ENCODE measurements around the gene SIDT2.

The SIDT2 gene

DNA sequence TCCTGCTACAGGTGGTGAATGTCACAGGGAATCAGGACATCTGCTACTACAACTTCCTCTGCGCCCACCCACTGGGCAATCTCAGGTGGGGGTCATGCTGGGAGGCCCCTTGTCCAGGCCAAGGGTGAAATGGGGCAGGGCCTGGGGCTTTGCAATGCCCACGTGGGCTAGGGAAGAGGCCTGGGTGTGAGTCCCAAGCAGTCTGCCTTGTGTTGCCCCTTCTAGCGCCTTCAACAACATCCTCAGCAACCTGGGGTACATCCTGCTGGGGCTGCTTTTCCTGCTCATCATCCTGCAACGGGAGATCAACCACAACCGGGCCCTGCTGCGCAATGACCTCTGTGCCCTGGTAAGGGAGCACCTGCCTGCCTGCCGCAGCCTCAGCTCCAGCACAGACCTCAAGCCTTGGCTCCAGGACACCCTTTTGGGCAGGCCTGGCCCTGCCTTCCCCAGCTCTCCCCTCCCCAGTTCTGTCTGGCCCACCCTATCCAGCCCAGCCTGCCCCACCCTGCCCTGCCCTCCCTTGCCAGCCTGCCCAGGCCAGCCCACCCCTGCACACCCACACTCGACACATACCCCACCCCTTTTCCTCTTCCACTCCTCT, 11.5 kb downstream of the SIDT2 start:
- DNase-seq: no peak

DNA sequence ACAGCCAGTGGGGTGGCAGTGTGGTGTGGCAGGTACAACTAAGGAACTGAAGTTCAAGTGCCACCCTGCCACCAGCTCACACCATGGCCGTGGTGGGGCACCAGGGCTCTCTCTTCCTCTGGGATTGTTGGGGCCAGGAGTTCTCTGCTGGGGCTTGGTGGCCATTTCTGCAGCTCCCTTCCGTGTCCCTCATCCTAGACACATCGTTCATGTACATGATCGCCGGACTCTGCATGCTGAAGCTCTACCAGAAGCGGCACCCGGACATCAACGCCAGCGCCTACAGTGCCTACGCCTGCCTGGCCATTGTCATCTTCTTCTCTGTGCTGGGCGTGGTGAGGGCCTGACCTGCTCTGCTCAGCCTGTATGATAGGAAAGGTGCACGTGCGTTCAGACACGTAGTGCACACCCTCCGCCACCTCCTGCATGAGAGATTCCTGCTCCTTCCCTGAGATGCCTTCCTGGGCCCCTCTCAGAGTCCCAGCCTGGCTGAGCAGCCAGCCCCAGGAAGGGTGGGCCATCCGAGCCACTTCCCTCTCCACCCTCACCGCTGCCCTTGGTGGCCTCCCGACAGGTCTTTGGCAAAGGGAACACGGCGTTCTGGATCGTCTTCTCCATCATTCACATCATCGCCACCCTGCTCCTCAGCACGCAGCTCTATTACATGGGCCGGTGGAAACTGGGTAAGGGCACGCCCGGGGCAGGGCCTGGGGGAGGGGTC, 13.3 kb downstream of the SIDT2 start:
- DNase-seq: no peak

DNA sequence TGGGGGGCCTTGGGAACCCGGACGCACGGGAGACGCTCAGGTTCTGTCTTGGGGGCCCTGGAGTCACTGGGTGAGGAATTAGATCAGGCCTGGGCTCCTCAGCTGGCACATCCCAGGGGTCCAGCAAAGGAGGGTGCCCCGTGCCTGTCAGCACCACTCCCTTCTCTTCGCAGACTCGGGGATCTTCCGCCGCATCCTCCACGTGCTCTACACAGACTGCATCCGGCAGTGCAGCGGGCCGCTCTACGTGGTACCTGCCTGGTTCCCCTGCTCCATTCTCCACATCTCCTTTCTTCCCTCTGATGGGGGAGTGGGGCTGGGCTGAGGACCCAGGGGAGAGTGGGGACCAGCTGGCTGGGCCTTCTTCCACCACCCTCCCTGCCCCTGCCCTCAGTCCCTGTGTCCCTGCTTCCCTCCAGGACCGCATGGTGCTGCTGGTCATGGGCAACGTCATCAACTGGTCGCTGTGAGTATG, 13.9 kb downstream of the SIDT2 start:
- DNase-seq: no peak

DNA sequence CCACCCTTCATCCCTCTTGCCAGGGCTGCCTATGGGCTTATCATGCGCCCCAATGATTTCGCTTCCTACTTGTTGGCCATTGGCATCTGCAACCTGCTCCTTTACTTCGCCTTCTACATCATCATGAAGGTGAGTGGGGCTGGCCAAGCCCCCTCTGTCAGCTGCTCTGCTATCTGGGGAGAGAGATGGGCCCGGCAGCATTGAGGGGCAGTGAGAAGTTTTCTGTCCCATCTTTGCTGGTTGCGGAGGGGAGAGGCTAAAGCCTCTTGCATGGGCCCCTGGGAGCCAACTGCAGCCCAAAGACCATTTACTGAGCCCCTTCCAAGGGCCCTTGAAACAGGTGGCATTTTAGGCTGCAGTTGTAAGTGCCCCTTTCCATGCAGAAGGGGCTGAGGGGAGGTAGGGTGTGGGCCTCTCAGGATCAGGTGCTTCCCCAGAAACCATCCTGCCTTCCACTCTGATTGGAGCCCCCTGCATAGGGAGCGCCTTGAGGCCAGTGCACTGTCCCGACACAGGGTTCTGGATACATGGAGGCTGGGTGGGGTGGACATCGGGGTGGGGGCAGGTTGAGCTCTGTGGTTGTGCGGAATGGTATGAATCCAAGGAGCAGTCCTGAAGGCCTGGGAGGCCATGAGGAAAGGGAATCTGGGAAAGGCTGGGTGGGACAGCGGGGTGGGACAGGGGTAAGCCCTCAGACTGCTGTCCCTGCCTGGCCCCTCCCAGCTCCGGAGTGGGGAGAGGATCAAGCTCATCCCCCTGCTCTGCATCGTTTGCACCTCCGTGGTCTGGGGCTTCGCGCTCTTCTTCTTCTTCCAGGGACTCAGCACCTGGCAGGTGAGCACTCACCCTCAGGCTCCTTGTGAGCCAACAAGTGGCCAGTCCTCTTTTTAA, 14.8 kb downstream of the SIDT2 start:
- DNase-seq: no peak

DNA sequence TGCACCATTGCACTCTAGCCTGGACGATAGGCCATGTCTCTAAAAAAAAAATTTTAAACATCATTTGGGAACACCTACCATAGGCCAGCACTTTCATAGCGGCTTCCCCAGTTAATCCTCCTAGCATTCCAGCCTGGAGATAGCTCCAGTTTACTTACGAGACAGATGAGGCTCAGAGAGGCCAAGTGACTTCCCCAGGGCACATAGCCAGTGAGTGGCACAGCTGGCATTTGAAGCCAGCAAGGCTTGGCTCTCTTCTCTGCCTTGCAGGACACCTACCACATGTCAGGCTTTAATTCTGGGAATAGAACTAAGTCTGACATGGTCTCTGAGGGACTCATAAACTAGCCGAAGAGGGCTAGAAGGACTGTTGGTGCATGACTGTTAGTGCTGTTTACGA, 15.7 kb downstream of the SIDT2 start:
- DNase-seq: no peak

DNA sequence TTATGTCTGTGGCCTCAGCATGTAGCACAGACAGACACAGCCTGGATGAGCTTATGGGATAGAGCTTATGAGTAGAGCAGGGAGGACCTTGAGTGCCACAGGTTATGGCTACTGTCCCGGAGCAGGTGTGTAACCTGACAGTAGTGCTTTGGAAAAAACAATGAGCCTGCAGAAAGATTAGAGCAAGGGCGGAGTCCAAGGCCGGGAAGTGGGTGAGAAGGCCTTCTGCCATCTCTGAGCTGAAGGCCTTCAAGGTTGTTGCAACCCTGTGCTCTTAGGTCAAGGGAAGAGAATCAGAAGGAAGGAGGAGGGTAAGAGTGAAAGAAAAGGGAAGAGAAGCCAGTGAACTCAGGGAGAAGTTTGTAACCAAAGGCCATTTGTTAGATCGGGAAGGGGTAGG, 16.7 kb downstream of the SIDT2 start:
- DNase-seq: no peak

DNA sequence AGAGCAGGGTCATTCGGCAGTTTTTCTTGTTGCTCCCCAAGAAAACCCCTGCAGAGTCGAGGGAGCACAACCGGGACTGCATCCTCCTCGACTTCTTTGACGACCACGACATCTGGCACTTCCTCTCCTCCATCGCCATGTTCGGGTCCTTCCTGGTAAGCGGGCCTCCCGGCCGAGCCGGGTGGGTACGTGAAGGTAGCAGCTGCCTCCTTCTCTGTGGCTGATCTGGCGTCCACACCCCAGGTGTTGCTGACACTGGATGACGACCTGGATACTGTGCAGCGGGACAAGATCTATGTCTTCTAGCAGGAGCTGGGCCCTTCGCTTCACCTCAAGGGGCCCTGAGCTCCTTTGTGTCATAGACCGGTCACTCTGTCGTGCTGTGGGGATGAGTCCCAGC, 17.2 kb downstream of the SIDT2 start:
- DNase-seq: no peak

DNA sequence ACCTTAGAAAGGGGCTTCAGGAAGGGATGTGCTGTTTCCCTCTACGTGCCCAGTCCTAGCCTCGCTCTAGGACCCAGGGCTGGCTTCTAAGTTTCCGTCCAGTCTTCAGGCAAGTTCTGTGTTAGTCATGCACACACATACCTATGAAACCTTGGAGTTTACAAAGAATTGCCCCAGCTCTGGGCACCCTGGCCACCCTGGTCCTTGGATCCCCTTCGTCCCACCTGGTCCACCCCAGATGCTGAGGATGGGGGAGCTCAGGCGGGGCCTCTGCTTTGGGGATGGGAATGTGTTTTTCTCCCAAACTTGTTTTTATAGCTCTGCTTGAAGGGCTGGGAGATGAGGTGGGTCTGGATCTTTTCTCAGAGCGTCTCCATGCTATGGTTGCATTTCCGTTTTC, 18.5 kb downstream of the SIDT2 start:
- no peak for DNase-seq

DNA sequence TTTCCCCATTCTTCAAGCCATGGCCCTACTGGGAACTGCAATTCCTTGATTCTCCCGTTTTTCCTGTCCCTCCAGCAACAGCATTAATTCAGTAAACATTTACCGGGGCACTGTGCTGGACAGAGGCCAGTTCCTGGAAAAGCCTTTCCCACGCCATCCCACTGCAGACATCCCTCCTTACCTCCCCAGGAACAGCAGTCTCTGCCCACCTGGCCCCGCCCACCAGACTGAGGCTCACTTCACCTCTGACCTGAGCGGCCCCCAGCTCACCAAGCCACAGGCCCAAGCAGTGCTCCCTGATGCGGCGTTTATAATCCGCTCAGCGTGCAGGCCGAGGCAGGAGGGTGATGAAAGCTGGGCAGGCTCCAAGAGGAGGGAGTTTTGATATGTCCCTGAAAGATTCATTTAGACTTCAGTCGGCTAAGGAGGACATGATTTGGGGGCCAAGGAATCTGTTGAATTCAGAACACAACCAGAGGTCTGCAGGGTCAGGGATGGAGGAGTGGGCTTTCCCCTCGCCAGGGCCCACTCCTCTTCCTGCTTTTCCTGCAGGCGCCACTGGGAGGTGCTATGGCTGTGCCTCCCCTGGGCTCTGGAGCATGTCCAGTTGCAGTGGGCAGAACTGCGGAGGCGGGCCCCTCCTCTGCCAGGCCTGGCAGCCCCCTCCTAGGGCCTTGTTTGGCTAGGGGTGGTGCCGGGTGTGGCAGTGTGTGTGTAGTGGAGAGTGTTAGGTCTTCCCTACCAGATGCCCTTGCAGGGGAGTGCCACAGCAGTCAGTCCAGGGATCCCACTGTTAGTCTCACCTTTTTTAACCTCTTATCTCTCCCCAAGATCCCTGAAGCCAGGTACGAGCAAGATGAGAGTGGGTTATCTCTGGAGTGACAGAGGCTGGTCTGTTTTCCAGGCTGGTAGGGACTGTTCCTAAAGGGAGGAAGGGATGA, 19.2 kb downstream of the SIDT2 start:
- no peak for DNase-seq

DNA sequence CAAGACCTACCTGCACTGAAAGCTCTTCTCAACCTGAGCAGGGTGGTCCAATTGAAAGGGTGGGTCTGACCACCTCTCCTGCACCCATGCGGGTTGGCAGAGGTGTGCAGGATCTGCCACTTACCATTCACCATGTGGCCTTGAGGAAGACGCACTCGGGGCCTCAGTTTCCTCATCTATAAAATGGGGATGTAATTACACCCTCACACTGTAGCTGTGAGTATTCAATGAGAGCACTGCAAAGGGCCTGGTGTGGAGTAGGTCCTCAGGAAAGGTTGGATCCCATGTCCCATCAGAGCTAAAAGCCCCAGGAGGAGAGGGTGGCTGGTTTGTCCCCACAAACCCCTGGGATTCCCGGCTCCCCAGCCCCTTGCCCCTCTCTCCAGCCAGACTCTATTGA, 20.1 kb downstream of the SIDT2 start:
- no peak for DNase-seq

DNA sequence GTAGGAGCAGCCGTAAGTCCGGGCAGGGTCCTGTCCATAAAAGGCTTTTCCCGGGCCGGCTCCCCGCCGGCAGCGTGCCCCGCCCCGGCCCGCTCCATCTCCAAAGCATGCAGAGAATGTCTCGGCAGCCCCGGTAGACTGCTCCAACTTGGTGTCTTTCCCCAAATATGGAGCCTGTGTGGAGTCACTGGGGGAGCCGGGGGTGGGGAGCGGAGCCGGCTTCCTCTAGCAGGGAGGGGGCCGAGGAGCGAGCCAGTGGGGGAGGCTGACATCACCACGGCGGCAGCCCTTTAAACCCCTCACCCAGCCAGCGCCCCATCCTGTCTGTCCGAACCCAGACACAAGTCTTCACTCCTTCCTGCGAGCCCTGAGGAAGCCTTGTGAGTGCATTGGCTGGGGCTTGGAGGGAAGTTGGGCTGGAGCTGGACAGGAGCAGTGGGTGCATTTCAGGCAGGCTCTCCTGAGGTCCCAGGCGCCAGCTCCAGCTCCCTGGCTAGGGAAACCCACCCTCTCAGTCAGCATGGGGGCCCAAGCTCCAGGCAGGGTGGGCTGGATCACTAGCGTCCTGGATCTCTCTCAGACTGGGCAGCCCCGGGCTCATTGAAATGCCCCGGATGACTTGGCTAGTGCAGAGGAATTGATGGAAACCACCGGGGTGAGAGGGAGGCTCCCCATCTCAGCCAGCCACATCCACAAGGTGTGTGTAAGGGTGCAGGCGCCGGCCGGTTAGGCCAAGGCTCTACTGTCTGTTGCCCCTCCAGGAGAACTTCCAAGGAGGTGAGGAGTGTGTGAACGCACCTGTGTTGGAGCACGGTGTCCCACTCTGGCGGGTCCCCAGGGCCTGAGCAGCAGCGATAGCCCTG, 20.7 kb downstream of the SIDT2 start, which contains the start of gene TAGLN:
TAGLN (plus strand) TSS at position 318 of the 863 bp plus-strand sequence. CDS start 3,644 bp downstream, outside the sequence.
- DNase-seq: no peak

DNA sequence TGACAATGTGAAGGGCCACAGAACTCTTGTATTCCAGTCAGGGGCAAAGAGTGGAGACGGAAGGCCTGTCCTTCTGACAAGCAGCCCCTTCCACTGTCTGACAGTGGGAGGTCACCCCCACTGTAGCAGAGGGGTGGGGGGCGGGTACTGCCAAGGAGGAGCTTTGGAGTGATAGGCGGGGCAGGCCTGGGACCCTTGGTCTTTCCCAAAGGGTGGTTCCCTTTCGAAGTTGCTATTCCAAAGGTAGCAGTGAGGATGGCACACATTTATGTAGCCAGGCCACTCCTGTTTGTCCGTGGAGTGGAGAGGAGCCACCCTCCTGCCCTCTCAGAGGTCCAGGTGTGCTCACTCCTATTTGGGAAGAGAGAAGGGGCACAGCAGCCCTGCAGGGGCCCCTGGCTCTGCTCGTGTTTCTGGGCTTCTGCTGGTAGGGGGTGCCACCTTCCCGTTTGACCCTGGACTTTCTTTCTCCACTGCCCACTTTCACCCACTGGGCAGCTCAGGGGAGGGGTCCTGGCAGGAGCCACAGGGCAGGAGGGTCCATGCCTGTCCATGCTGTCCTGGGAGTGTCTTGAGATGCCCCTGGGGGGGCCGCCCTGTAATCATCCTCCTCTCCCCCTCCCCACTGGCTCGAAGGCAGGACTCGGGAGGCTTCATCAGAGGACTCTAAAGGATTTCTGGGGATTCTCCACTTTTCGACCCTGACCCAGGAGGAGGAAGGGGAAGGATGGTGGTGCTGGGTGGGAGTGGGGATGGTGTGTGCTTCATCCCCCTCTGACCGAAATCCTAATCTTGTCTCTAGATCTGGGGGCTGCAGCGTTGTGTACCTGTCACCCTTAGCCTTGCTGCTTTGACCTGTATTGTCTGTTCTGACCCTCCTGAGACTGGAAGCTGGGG, 21.6 kb downstream of the SIDT2 start:
- no peak for DNase-seq

DNA sequence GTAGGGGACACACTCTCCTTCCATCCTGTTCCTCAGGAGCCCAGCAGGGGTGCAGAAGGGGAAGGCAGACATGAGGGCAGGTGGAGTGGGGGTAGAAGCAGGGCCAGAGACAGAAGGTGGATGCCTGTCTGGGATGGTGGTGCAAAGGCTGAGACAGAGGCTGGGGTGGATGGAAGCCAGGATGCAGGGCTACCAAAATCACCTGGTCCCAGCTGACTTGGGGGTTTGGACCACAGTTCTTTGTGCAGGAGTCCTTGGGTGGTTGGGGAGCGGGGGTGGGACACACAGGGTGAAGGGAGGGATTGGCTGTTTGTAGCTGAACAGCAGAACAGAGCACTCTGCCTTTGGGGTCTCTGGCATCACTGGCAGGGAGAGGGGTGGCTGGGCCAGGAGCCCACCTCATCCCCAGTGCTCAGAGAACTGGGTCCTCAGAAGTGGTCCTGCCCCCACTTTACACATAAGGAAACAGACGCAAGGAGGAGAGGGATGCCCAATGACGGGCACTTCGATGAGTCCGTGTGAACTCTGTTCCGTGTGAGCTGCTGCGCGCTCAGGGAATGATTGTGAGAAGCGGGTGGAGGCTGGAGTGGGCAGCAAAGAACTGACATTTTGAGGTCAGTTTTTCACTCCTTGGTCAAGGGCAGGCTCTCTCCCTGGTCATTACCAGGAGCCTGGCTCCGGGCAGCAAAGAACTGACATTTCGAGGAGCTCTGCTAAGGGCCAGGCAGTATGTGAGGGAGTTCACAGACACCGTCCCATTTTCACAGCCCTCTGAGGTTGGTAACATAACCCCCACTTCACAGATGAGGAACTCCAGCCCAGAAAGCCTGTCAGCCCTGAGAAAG, 22.5 kb downstream of the SIDT2 start:
- no peak for DNase-seq

DNA sequence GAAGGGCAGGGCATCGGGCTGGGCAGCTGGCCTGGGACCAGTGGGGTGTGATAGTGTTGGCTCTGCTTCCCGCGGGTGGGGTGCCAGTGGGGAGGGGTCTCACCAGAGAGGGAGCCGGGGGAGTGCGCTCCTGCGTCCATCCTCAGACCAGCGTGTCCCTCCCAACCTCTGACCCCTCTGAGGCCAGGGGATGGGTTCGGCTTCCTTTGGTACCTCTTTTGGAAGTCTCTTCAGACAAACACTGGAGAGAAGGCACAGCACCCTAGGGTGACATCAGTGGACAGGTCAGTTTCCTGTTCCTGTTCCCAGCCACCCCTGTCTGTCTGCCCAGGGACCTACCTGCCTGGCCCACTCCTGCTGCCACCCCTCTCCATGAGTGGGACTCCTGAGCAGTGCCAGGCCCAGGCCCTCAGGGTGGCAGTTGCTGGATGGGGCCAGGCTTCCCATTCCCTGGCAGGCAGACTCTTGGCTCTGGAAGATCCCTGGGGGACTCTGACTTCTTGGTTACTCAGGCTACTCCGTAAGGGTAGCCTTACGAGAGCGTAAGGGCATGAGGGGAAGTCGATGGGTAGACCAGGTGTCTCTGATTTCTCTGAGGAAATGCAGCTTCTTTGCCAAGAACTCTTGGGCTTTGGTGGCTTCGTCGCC, 23.2 kb downstream of the SIDT2 start:
- no peak for DNase-seq

DNA sequence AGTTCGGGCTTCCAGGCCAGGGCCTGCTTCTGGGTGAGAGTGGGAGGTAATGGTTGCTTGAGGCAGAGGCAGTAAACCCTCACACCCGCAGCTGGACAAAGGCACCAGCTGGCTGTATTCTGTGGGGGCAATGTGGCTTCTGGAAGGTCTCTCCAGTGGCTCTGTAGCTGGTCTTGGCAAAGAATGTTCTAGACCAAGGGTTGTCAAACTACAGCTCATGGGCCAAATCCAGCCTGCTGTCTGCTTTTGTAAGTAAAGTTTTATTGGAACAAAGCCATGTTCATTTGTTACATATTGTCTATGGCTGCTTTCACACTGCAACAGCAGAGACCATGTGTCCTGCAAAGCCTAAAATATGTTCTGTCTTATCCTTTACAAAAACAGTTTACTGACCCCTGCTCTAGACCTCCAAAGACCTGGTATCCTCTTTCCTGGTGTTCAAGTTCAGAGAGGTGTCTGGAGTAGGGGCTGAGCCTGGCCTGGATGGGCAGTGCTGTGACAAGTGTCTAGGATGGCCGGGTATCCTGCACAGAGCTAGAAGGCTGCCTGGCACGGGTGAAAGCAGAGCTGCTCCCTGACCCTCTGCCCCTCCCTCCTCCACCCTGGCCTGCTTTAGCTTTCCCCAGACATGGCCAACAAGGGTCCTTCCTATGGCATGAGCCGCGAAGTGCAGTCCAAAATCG, 24.0 kb downstream of the SIDT2 start:
- DNase-seq: no peak

DNA sequence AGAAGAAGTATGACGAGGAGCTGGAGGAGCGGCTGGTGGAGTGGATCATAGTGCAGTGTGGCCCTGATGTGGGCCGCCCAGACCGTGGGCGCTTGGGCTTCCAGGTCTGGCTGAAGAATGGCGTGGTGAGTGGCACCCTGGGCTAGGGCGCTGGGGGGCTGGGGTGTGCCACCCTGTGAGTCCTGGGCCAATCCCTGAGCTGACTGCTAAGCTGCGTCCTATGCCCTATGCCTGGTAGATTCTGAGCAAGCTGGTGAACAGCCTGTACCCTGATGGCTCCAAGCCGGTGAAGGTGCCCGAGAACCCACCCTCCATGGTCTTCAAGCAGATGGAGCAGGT, 24.5 kb downstream of the SIDT2 start:
- DNase-seq: no peak

DNA sequence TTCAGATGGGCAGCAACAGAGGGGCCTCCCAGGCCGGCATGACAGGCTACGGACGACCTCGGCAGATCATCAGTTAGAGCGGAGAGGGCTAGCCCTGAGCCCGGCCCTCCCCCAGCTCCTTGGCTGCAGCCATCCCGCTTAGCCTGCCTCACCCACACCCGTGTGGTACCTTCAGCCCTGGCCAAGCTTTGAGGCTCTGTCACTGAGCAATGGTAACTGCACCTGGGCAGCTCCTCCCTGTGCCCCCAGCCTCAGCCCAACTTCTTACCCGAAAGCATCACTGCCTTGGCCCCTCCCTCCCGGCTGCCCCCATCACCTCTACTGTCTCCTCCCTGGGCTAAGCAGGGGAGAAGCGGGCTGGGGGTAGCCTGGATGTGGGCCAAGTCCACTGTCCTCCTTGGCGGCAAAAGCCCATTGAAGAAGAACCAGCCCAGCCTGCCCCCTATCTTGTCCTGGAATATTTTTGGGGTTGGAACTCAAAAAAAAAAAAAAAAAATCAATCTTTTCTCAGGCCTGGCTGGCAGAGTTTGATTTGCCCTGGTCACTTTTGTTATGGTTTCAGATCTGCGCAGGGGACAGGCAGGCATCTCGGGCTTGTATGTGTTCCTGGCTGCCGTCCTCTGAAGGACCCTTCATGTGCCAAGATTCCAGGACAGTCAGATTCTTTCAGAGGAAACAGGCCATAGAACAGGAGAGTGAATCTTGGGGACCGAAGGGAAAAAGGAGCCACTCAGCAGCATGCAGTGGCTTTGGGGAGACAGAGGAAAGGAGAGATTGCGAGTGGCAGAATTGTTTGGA, 25.9 kb downstream of the SIDT2 start:
- no peak for DNase-seq

Data from T1000 (cell line).